Measurements from ENCODE around the gene TMPRSS6. TPM values are rescaled to one million over a fixed set of nuclear protein-coding genes. Genes with fewer than 3 reads are reported as not detected.

The TMPRSS6 gene
- total RNA-seq, 1 experiment from 2014 or later: not detected

DNA sequence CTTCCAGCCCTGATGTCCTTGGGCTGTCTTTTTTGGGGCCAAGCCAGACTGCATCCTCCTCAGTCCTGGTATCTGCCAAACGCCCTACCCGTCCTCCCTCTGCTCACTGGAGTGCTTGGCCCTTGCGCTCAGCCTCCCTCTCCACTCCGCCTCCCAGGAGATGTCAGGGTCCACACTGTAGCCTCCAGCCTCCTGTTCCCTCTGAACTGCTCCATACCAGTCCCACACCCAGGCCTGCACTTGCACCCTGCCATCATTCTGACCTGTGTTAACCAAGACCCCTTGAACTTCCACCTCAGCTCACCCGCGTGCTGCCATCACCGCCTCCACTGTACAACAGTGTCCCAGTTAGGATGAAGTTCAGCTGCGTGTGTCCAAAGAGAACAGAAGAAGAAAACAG is 46.5 kb upstream of the TMPRSS6 start:
- Mint-ChIP-seq H3K4me3 (ENCODE audit: low read depth, unreplicated experiment) (no peak overlapping the region), H3K27ac (ENCODE audit: unreplicated experiment) (no peak overlapping the region), H3K9me3 (ENCODE audit: low read depth, unreplicated experiment) (no peaks in the 10 kb centered on the region), H3K4me1 (ENCODE audit: low read depth, unreplicated experiment) (peaks cover 8% of the 10 kb centered on the region), H3K36me3 (ENCODE audit: insufficient read depth, unreplicated experiment) (peaks cover 5% of the 10 kb centered on the region), H3K27me3 (ENCODE audit: unreplicated experiment) (peaks cover 67% of the 10 kb centered on the region)
- no TSS peak for BruUV-seq (replicated peaks)
- intact Hi-C loops (cut with micrococcal nuclease; ENCODE audit: unreplicated experiment): no loop called here
- CTCF ChIA-PET: interaction anchor here (1.0 kb wide), 1 partner anchor 44 kb away, joined by 3 read pairs; no protein-coding TSS in a partner anchor
- DNase-seq: no peak
- TF ChIP-seq, protein P1, sequence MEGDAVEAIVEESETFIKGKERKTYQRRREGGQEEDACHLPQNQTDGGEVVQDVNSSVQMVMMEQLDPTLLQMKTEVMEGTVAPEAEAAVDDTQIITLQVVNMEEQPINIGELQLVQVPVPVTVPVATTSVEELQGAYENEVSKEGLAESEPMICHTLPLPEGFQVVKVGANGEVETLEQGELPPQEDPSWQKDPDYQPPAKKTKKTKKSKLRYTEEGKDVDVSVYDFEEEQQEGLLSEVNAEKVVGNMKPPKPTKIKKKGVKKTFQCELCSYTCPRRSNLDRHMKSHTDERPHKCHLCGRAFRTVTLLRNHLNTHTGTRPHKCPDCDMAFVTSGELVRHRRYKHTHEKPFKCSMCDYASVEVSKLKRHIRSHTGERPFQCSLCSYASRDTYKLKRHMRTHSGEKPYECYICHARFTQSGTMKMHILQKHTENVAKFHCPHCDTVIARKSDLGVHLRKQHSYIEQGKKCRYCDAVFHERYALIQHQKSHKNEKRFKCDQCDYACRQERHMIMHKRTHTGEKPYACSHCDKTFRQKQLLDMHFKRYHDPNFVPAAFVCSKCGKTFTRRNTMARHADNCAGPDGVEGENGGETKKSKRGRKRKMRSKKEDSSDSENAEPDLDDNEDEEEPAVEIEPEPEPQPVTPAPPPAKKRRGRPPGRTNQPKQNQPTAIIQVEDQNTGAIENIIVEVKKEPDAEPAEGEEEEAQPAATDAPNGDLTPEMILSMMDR (IDR thresholded peaks at IDR 0.05; ENCODE audit: unreplicated experiment): no peak

DNA sequence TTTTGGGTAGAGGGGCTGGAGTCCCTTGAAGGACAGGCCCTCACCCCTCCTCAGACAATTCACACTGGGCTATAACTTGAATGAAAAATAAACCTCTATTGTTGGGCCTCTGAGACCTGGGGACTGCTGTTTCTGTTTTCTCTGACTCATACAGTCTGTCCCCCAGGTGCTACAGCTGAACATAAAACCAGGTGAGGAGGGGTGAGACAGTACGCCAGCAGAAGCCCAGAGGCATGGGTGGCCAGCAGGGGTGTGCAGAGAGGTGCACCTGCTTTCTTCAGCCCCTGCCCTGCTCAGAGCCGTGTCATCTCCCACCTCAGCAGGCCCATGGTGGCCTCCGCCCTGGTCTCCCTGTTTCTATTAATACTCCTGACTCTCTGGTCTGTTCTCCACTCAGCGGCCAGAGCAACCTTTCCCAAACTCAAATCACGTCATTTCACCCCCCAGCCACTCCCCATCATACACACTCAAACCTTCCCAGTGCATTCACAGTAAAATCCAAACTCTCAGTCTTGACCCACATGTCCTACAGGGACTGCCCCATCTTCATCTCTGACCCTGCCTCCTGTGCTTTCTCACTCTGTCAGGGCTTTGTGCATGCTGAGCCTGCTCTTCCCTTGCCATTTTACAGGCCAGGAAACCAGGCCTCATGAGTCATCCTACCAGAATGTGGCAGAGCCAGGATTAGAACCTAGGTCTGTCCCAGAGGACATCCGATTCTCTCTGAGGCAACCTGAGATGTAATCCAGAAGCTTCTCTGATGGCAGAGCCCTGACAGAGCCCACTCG is 45.6 kb upstream of the TMPRSS6 start:
- peaks cover 8% of the 10 kb centered on the region for H3K4me1 Mint-ChIP-seq (ENCODE audit: low read depth, unreplicated experiment)
- no peak for DNase-seq

DNA sequence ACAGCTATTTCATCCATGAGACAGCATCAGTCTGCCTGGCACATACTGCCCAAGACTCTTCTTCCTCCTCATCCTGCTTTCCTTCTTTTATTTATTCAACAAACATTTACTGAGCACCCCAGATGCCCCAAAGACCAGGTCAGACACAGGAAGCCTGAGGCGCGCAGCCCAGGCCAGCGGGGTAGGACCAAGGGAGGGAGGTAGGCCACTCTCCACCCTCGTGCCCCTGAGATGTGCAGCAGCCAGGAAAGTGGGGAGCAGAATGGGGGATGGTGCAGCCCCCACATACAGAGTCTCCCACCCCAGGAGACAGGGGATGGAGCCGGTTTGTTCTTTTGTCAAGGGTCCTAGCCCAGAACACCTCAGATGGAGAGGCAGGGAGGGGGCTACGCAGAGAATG is 44.4 kb upstream of the TMPRSS6 start:
- Mint-ChIP-seq H3K27me3 (ENCODE audit: unreplicated experiment) (peaks cover 67% of the 10 kb centered on the region), H3K36me3 (ENCODE audit: insufficient read depth, unreplicated experiment) (peaks cover 5% of the 10 kb centered on the region), H3K4me3 (ENCODE audit: low read depth, unreplicated experiment) (no peak overlapping the region), H3K27ac (ENCODE audit: unreplicated experiment) (no peak overlapping the region), H3K9me3 (ENCODE audit: low read depth, unreplicated experiment) (no peaks in the 10 kb centered on the region), H3K4me1 (ENCODE audit: low read depth, unreplicated experiment) (peaks cover 8% of the 10 kb centered on the region)
- TF ChIP-seq, protein P1 (IDR thresholded peaks at IDR 0.05; ENCODE audit: unreplicated experiment): no peak
- DNase-seq: no peak
- no TSS peak for BruUV-seq (replicated peaks)
- CTCF ChIA-PET: no interaction called here
- intact Hi-C loops (cut with micrococcal nuclease; ENCODE audit: unreplicated experiment): no loop called here

More for the DNA sequence above, 45.6 kb upstream of the TMPRSS6 start:
- BruUV-seq (replicated peaks): no TSS peak
- peaks cover 67% of the 10 kb centered on the region for H3K27me3 Mint-ChIP-seq (ENCODE audit: unreplicated experiment)
- TF ChIP-seq, protein P1 (IDR thresholded peaks at IDR 0.05; ENCODE audit: unreplicated experiment): no peak
- intact Hi-C loops (cut with micrococcal nuclease; ENCODE audit: unreplicated experiment): no loop called here
- CTCF ChIA-PET: no interaction called here
- H3K27ac Mint-ChIP-seq (ENCODE audit: unreplicated experiment): no peak overlapping the region
- no peak overlapping the region for H3K4me3 Mint-ChIP-seq (ENCODE audit: low read depth, unreplicated experiment)
- H3K36me3 Mint-ChIP-seq (ENCODE audit: insufficient read depth, unreplicated experiment): peaks cover 5% of the 10 kb centered on the region
- no peaks in the 10 kb centered on the region for H3K9me3 Mint-ChIP-seq (ENCODE audit: low read depth, unreplicated experiment)

DNA sequence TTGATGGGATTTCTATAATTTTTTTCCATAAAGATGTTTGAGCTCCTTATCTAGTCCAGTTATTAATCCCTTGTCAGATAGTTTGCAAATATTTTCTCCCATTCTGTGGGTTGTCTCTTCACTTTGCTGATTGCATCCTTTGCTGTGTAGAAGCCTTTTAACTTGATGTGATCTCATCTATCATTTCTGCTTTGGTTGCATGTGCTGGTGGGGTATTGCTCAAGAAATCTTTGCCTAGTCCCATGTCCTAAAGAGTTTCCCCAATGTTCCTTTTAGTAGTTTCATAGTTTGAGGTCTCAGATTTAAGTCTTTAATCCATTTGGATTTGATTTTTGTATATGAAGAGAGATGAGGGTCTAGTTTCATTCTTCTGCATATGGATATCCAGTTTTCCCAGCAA is 41.9 kb upstream of the TMPRSS6 start:
- Mint-ChIP-seq H3K9me3 (ENCODE audit: low read depth, unreplicated experiment) (no peaks in the 10 kb centered on the region), H3K4me1 (ENCODE audit: low read depth, unreplicated experiment) (peaks cover 8% of the 10 kb centered on the region), H3K36me3 (ENCODE audit: insufficient read depth, unreplicated experiment) (no peaks in the 10 kb centered on the region), H3K27me3 (ENCODE audit: unreplicated experiment) (peaks cover 67% of the 10 kb centered on the region), H3K27ac (ENCODE audit: unreplicated experiment) (no peak overlapping the region), H3K4me3 (ENCODE audit: low read depth, unreplicated experiment) (no peak overlapping the region)
- TF ChIP-seq, protein P1 (IDR thresholded peaks at IDR 0.05; ENCODE audit: unreplicated experiment): no peak
- CTCF ChIA-PET: no interaction called here
- DNase-seq: no peak
- BruUV-seq (replicated peaks): no TSS peak
- intact Hi-C loops (cut with micrococcal nuclease; ENCODE audit: unreplicated experiment): no loop called here

Measured in Calu3 (cell line).